Stomach (tissue), 9 donors: ENCODE data around the gene KIF6. TPM values are rescaled to one million over a fixed set of nuclear protein-coding genes. Genes with fewer than 3 reads are reported as not detected.
"Not testable (repeated sequence)": the region's sequence is repeated elsewhere in the genome, so short reads cannot be mapped to it uniquely, and the experiment has no call there.

Source experiments
- DNase-seq, 2 donors: peaks; one replicate each; pipeline versions ENCODE4 v3.0.0 to v3.0.0-alpha.2; 2013 to 2019
- H3K27ac ChIP-seq, 5 donors: fragments of 200-600 bp in 4 of 5; sonication (generic) in 4 of 5; one replicate each; pipeline ENCODE4 v1.5.1; 2013 to 2019; ENCODE audit warnings: mild to moderate bottlenecking in 1 of 5, moderate library complexity in 1 of 5
- H3K27me3 ChIP-seq, 3 donors: fragments of 200-600 bp; sonication (generic); one replicate each; pipeline ENCODE4 v1.5.1; 2017 to 2019; ENCODE audit warnings: mixed run types in 1 of 3
- H3K36me3 ChIP-seq, 4 donors: fragments of 200-600 bp; sonication (generic); 1 replicate in 3 of 4; 2 replicates in 1 of 4; pipeline ENCODE4 v1.5.1; 2016 to 2019
- H3K4me1 ChIP-seq, 4 donors: fragments of 200-600 bp; sonication (generic); one replicate each; pipeline ENCODE4 v1.5.1; 2016 to 2019
- H3K4me3 ChIP-seq, 4 donors: fragments of 200-600 bp; sonication (generic) in 3 of 4; one replicate each; pipeline ENCODE4 v1.5.1; 2016 to 2019; ENCODE audit warnings: mild to moderate bottlenecking in 1 of 4
- H3K9me3 ChIP-seq, 4 donors: fragments of 200-600 bp; sonication (generic); one replicate each; pipeline ENCODE4 v1.5.1; 2016 to 2019
- EP300 ChIP-seq: sonication (generic); formaldehyde crosslinking; IDR thresholded peaks from one replicate; pipeline ENCODE4 v1.6.1; 2017; ENCODE audit warnings: antibody characterized with exemption
- POLR2A ChIP-seq, 4 donors: fragments of 450-650 bp; IDR thresholded peaks; one replicate each; pipeline ENCODE4 v1.6.1; 2016; ENCODE audit warnings: antibody characterized with exemption in 4 of 4, control low read depth in 2 of 4, mild to moderate bottlenecking in 1 of 4, moderate library complexity in 1 of 4
- POLR2AphosphoS5 ChIP-seq, 3 donors: sonication (generic); formaldehyde crosslinking; IDR thresholded peaks; one replicate each; pipeline ENCODE4 v1.6.1; 2016; ENCODE audit warnings: antibody characterized with exemption in 3 of 3
- WGBS, 5 donors: extraction: QIAGEN DNeasy Blood & Tissue Kit in 3 of 5; methylation state at CpG; one replicate each; pipeline versions ENCODE4 v1.1.5 to v1.1.7; 2013 to 2018; 5-methylcytosine and 5-hydroxymethylcytosine counted together
- intact Hi-C: fragments of 100-400 bp; cut with DNase I; formaldehyde crosslinking; loops from one replicate; pipeline ENCODE4 v1.15.1; 2023; ENCODE audit warnings: low total_unique reads
- polyA plus RNA-seq, 3 donors: library from polyadenylated mRNA; stranded (reverse); fragments of 200-250 nt; gene quantifications; one replicate each; pipeline ENCODE4 v1.2.3, GENCODE V29; 2013
- total RNA-seq, 5 donors: library from RNA; depleted of rRNA; stranded (reverse); fragments of >200 nt; gene quantifications; one replicate each; pipeline versions ENCODE4 v1.1.0 to v1.2.3, GENCODE V29; 2014 to 2016
- TF ChIP-seq, protein P1 (sequence below), 7 experiments: fragments of 450-650 bp in 4 of 7; fragments of 200-600 bp in 3 of 7; sonication (generic) in 3 of 7; IDR thresholded peaks; one replicate each; pipeline ENCODE4 v1.5.1; 2016 to 2019; ENCODE audit warnings: antibody characterized with exemption in 7 of 7, control low read depth in 2 of 7, mild to moderate bottlenecking in 1 of 7
- donor health status: healthy with polysubstance abuse.
- donor health status: Bipolar disorder and iron deficiency.
- donor health status: healthy.

Gene KIF6
- total and polyA plus RNA-seq, 8 donors: 0.25 to 9.8 (median 0.37) TPM; not detected in 3

DNA sequence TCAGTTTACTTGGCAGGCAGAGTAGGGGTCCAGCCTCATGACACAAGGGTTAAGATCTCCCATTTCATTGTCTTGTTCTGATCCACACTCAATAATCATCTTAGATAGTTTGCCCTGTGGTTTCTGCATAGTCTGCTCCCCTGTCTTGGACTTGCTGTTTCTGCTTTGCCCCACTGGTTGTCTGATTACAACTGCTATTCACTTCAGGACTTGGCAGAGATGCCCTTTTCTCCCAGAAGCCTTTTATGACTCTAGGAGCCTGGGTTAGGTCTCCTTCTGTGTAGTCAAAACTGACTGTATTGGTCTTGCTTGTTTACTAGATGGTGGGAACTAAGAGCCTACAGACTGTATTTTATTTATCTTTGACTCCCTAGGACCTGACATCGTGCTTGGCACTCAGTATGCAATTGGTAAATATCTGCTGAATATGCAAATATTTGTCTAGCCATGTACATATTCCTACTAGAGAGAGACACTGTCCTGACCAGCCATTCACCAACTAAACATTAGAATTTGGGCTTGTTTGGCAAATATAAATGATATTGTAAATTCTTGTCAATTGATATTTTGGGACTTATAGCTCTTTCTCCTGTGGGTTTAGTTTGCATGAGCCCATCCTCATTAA is 236.8 kb downstream of the KIF6 start:
- intact Hi-C loops: no loop called here
- H3K27ac ChIP-seq: no peak overlapping the region
- no peaks in the 10 kb centered on the region for H3K4me1 ChIP-seq
- no peak overlapping the region for H3K4me3 ChIP-seq
- no peaks in the 10 kb centered on the region for H3K9me3 ChIP-seq
- H3K36me3 ChIP-seq: no peaks in the 10 kb centered on the region
- no peaks in the 10 kb centered on the region for H3K27me3 ChIP-seq
- no peak for TF ChIP-seq POLR2A (IDR thresholded peaks at IDR 0.05)
- TF ChIP-seq EP300: no peak
- TF ChIP-seq, protein P1, sequence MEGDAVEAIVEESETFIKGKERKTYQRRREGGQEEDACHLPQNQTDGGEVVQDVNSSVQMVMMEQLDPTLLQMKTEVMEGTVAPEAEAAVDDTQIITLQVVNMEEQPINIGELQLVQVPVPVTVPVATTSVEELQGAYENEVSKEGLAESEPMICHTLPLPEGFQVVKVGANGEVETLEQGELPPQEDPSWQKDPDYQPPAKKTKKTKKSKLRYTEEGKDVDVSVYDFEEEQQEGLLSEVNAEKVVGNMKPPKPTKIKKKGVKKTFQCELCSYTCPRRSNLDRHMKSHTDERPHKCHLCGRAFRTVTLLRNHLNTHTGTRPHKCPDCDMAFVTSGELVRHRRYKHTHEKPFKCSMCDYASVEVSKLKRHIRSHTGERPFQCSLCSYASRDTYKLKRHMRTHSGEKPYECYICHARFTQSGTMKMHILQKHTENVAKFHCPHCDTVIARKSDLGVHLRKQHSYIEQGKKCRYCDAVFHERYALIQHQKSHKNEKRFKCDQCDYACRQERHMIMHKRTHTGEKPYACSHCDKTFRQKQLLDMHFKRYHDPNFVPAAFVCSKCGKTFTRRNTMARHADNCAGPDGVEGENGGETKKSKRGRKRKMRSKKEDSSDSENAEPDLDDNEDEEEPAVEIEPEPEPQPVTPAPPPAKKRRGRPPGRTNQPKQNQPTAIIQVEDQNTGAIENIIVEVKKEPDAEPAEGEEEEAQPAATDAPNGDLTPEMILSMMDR (IDR thresholded peaks at IDR 0.05): no peak
- no peak for TF ChIP-seq POLR2AphosphoS5 (IDR thresholded peaks at IDR 0.05)
- WGBS, 5 donors: 13 to 37% (median 26%) methylated on average over 1 of the region's 1 CpG
- DNase-seq: no peak

- no peaks in the 10 kb centered on the region for H3K9me3 ChIP-seq
- H3K4me1 ChIP-seq: no peaks in the 10 kb centered on the region
- DNase-seq: no peak
- H3K4me3 ChIP-seq: no peak overlapping the region
- H3K27ac ChIP-seq: no peak overlapping the region
- 67 to 84% (median 79%) methylated on average over 3 of the region's 3 CpGs for WGBS, 5 donors
- TF ChIP-seq, protein P1 (IDR thresholded peaks at IDR 0.05): no peak
- TF ChIP-seq EP300: no peak
- TF ChIP-seq POLR2AphosphoS5 (IDR thresholded peaks at IDR 0.05): no peak
- no peak for TF ChIP-seq POLR2A (IDR thresholded peaks at IDR 0.05)
- H3K27me3 ChIP-seq: peaks cover 0 to 6% (median 0%) of the 10 kb centered on the region in 3 donors
- no peaks in the 10 kb centered on the region for H3K36me3 ChIP-seq
- intact Hi-C loops: no loop called here
Observed at GRCh38 chr6:39484276-39484675, 240.9 kb downstream of the KIF6 start.

GRCh38 chr6:39479819-39480218 is 245.4 kb downstream of the KIF6 start:
- H3K27ac ChIP-seq, DNase-seq, H3K27me3 ChIP-seq, H3K9me3 ChIP-seq, H3K4me3 ChIP-seq, H3K4me1 ChIP-seq, intact Hi-C loops, H3K36me3 ChIP-seq: not testable (repeated sequence)
- 67 to 77% (median 70%) methylated on average over 1 of the region's 1 CpG for WGBS, 5 donors

GRCh38 chr6:39476670-39477069 is 248.5 kb downstream of the KIF6 start:
- no peaks in the 10 kb centered on the region for H3K9me3 ChIP-seq
- H3K27ac ChIP-seq: no peak overlapping the region
- intact Hi-C loops: no loop called here
- no peaks in the 10 kb centered on the region for H3K36me3 ChIP-seq
- H3K27me3 ChIP-seq: no peaks in the 10 kb centered on the region
- 79 to 89% (median 88%) methylated on average over 1 of the region's 1 CpG for WGBS, 5 donors
- no peak for TF ChIP-seq EP300
- no peak for TF ChIP-seq POLR2A (IDR thresholded peaks at IDR 0.05)
- TF ChIP-seq, protein P1 (IDR thresholded peaks at IDR 0.05): no peak
- TF ChIP-seq POLR2AphosphoS5 (IDR thresholded peaks at IDR 0.05): no peak
- peaks cover 0 to 9% (median 0%) of the 10 kb centered on the region in 4 donors for H3K4me1 ChIP-seq
- no peak overlapping the region for H3K4me3 ChIP-seq
- no peak for DNase-seq

DNA sequence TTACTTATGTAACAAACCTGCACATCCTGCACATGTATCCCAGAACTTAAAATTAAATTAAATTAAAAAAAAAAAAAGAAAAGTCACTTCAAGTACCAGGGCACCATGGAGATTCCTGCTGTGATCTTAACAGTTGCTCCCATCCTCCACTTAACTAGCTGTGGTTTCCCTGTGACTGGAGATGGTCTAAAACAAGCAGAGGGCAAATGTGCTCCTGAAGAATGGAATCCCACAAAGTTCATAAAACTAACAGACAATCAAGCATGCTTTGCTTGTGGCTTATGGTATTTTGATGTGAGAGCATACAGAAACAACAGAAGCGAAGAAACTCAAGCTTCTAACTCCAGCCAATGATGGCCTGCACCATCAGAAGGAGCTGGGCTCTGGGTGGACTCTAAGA is 249.1 kb downstream of the KIF6 start:
- WGBS, 5 donors: 76 to 94% (median 86%) methylated on average over 1 of the region's 1 CpG
- Histone ChIP-seq H3K27me3 (no peaks in the 10 kb centered on the region), H3K27ac (no peak overlapping the region), H3K4me1 (peaks cover 0 to 9% (median 0%) of the 10 kb centered on the region in 4 donors), H3K9me3 (no peaks in the 10 kb centered on the region), H3K4me3 (no peak overlapping the region), H3K36me3 (no peaks in the 10 kb centered on the region)
- DNase-seq: no peak
- TF ChIP-seq, protein P1 (IDR thresholded peaks at IDR 0.05): no peak
- no peak for TF ChIP-seq POLR2AphosphoS5 (IDR thresholded peaks at IDR 0.05)
- no peak for TF ChIP-seq EP300
- no peak for TF ChIP-seq POLR2A (IDR thresholded peaks at IDR 0.05)
- intact Hi-C loops: no loop called here
